ENCODE measurements around the gene KRTAP12-3. TPM values are rescaled to one million over a fixed set of nuclear protein-coding genes. Genes with fewer than 3 reads are reported as not detected.

Gene KRTAP12-3
- total RNA-seq, 1 experiment from 2014 or later, result not detected

DNA sequence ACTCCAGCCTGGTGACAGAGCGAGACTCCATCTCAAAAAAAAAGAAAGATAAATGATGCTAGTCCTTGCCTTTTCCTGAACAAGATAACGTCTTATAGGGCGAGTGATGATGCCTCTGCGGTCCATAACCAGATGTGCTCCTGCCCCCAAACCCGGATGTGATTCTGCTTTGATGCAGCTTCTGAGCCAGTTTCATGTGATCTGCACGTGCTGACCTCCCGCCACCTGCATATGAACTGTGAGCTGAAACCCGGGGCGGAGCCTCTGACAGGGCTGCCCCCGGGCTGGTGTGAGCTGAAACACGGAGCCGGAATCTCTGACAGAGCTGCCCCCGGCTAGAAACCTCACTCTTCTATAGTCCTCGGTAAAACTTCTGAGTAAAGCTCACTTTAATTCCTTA lies 4.6 kb upstream of the KRTAP12-3 start:
- intact Hi-C loops (cut with micrococcal nuclease; ENCODE audit: unreplicated experiment), result no loop called here
- BruUV-seq (replicated peaks), result no TSS peak
- CTCF ChIA-PET, result no interaction called here
- no peaks in the 10 kb centered on the region for H3K9me3 Mint-ChIP-seq (ENCODE audit: low read depth, unreplicated experiment)
- TF ChIP-seq, protein P1, sequence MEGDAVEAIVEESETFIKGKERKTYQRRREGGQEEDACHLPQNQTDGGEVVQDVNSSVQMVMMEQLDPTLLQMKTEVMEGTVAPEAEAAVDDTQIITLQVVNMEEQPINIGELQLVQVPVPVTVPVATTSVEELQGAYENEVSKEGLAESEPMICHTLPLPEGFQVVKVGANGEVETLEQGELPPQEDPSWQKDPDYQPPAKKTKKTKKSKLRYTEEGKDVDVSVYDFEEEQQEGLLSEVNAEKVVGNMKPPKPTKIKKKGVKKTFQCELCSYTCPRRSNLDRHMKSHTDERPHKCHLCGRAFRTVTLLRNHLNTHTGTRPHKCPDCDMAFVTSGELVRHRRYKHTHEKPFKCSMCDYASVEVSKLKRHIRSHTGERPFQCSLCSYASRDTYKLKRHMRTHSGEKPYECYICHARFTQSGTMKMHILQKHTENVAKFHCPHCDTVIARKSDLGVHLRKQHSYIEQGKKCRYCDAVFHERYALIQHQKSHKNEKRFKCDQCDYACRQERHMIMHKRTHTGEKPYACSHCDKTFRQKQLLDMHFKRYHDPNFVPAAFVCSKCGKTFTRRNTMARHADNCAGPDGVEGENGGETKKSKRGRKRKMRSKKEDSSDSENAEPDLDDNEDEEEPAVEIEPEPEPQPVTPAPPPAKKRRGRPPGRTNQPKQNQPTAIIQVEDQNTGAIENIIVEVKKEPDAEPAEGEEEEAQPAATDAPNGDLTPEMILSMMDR (IDR thresholded peaks at IDR 0.05; ENCODE audit: unreplicated experiment), result no peak
- no peak for DNase-seq
- H3K4me1 Mint-ChIP-seq (ENCODE audit: low read depth, unreplicated experiment), result no peaks in the 10 kb centered on the region
- H3K27ac Mint-ChIP-seq (ENCODE audit: unreplicated experiment), result no peak overlapping the region
- peaks cover 85% of the 10 kb centered on the region for H3K27me3 Mint-ChIP-seq (ENCODE audit: unreplicated experiment)
- H3K4me3 Mint-ChIP-seq (ENCODE audit: low read depth, unreplicated experiment), result no peak overlapping the region
- peaks cover 3% of the 10 kb centered on the region for H3K36me3 Mint-ChIP-seq (ENCODE audit: insufficient read depth, unreplicated experiment)

DNA sequence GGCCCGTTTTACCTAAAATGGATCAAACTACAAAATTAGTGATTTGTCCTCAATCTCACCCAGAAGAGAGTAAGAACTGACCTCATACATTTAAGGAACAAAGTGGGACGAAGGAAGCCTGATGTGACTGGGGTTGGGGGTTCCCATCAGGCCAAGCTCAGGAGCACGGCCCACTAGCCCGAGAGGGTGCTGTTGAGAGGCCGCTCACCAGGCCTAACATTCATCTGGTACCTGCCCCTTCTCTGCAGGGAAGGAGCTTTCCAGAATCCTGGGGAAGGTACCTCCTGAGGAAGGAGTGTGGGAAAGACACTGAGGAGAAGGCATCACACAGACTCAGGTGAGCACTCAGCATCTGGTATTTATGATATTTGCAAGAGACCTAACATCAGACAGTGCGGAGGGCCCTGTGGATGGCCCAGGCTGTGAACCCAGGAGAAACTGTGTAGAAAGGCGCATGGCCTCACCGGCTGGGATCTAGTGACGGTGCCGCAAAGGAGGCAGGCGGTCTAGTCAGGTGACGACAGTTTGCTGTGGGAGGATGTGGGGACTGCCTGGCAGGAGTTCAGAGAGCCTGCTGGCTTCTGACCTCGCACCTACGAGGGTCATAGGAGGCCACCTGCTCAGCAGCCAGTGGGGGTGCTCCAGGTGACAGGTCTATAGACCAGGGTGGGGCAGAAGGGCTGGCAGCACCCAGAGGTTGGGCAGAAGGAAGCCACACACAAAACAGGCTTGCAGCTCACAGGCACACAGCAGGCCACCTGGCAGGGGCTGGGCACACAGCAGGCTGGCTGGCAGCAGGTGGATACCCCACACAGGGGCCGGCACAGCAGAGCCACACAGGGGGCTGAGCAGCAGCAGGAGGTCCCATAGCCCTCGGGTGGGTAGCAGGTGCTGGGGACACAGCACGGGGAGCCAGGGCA lies 3.8 kb upstream of the KRTAP12-3 start:
- Mint-ChIP-seq H3K9me3 (ENCODE audit: low read depth, unreplicated experiment) (no peaks in the 10 kb centered on the region), H3K27ac (ENCODE audit: unreplicated experiment) (no peak overlapping the region), H3K4me1 (ENCODE audit: low read depth, unreplicated experiment) (no peaks in the 10 kb centered on the region), H3K36me3 (ENCODE audit: insufficient read depth, unreplicated experiment) (peaks cover 3% of the 10 kb centered on the region), H3K27me3 (ENCODE audit: unreplicated experiment) (peaks cover 89% of the 10 kb centered on the region), H3K4me3 (ENCODE audit: low read depth, unreplicated experiment) (no peak overlapping the region)
- BruUV-seq (replicated peaks), result no TSS peak
- intact Hi-C loops (cut with micrococcal nuclease; ENCODE audit: unreplicated experiment), result no loop called here
- no peak for DNase-seq
- TF ChIP-seq, protein P1 (IDR thresholded peaks at IDR 0.05; ENCODE audit: unreplicated experiment), result no peak
- CTCF ChIA-PET, result no interaction called here

DNA sequence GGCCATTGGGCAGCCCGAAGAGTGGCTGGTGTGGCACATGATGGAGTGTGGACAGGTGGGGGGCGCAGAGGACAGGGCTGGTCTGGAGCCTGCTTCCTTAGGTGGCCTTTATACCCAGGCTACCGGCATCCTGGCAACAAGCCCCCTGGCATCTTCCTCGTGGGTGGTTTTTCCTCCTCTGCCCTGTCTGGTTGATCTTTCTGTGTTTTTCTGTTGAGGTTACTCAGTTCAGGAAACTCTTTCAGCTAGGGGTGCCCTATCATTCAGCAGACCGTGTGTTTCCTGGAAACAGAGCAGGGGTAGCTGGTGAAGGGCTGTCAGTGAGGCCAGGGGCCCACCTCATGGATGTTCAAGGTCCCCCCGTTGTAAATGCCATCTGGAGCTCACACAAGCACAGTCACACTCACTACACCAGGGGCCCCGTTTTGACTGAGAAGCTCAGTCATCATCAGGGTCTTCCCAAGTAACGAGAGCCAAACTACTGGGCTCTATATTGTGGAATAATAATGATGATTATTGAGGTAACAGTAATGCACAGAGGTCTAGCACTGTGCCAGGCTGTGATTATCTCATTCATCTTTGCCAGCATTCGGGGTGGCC lies 3.1 kb upstream of the KRTAP12-3 start, which contains the start of gene KRTAP12-4:
TSS of gene KRTAP12-4 (minus strand) at position 84 of the 600 bp plus-strand sequence. CDS start at position 39, 45 bp downstream.
- intact Hi-C loops (cut with micrococcal nuclease; ENCODE audit: unreplicated experiment), result no loop called here
- H3K9me3 Mint-ChIP-seq (ENCODE audit: low read depth, unreplicated experiment), result no peaks in the 10 kb centered on the region
- CTCF ChIA-PET, result no interaction called here
- no TSS peak for BruUV-seq (replicated peaks)
- no peak for DNase-seq
- TF ChIP-seq, protein P1 (IDR thresholded peaks at IDR 0.05; ENCODE audit: unreplicated experiment), result no peak
- no peak within 1 kb of the TSS for H3K4me3 Mint-ChIP-seq (ENCODE audit: low read depth, unreplicated experiment)
- no peaks in the 10 kb centered on the region for H3K4me1 Mint-ChIP-seq (ENCODE audit: low read depth, unreplicated experiment)
- peaks cover 89% of the 10 kb centered on the region for H3K27me3 Mint-ChIP-seq (ENCODE audit: unreplicated experiment)
- no peak within 1 kb of the TSS for H3K27ac Mint-ChIP-seq (ENCODE audit: unreplicated experiment)
- peaks cover 3% of the 10 kb centered on the region for H3K36me3 Mint-ChIP-seq (ENCODE audit: insufficient read depth, unreplicated experiment)

DNA sequence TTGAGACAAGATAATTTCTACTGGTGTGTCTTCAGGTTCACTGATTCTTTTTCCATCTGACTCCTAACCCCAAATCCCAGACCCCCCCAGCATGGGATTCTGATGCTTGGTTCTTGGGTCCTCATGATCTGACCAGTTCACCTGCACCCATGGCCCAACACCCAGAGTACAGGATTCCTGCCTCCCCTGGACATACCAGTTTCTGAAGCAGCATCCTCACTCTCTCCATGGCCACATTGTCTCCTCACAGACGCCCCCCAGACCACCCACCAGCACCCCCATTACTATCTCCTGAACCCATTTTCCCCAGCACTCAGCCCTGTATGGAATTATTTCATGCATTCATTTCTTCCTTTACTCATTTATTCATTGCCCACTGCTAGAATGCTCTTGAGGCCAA lies 864 bp upstream of the KRTAP12-3 start:
- CTCF ChIA-PET, result no interaction called here
- H3K27me3 Mint-ChIP-seq (ENCODE audit: unreplicated experiment), result peaks cover 85% of the 10 kb centered on the region
- H3K36me3 Mint-ChIP-seq (ENCODE audit: insufficient read depth, unreplicated experiment), result peaks cover 3% of the 10 kb centered on the region
- TF ChIP-seq, protein P1 (IDR thresholded peaks at IDR 0.05; ENCODE audit: unreplicated experiment), result no peak
- no peak overlapping the region for H3K4me3 Mint-ChIP-seq (ENCODE audit: low read depth, unreplicated experiment)
- no peaks in the 10 kb centered on the region for H3K4me1 Mint-ChIP-seq (ENCODE audit: low read depth, unreplicated experiment)
- H3K9me3 Mint-ChIP-seq (ENCODE audit: low read depth, unreplicated experiment), result peaks cover 2% of the 10 kb centered on the region
- no peak for DNase-seq
- H3K27ac Mint-ChIP-seq (ENCODE audit: unreplicated experiment), result no peak overlapping the region
- intact Hi-C loops (cut with micrococcal nuclease; ENCODE audit: unreplicated experiment), result no loop called here
- no TSS peak for BruUV-seq (replicated peaks)
